ENCODE data around the gene UBQLN1. TPM values are rescaled to one million over a fixed set of nuclear protein-coding genes. Genes with fewer than 3 reads are reported as not detected.

Gene UBQLN1
- polyA plus RNA-seq, 1 of the 3 experiments (the other 2 are of a cell fraction): 60.3 TPM

- DNase-seq: no peak
- Histone ChIP-seq H3K9ac (no peak overlapping the region), H3K27me3 (ENCODE audit: insufficient read depth) (no peaks in the 10 kb centered on the region), H3K9me2 (no peaks in the 10 kb centered on the region), H3K79me2 (ENCODE audit: insufficient read depth) (no peaks in the 10 kb centered on the region), H3K36me3 (replicated peaks in 1 of 2; ENCODE audit: control insufficient read depth in 1 of 2, insufficient read depth in 2 of 2, low read length in 1 of 2) (peaks cover 3 to 9% of the 10 kb centered on the region in 2 experiments), H3K4me2 (no peak overlapping the region), H4K20me1 (ENCODE audit: insufficient read depth) (no peaks in the 10 kb centered on the region), H3K4me1 (ENCODE audit: control insufficient read depth in 1 of 2, insufficient read depth in 2 of 2, low read depth in 1 of 2, low read length in 1 of 2) (no peaks in the 10 kb centered on the region), H3K9me3 (no peaks in the 10 kb centered on the region), H2AFZ (ENCODE audit: low read depth) (no peak overlapping the region), H3F3A (replicated peaks; ENCODE audit: insufficient read depth) (no peaks in the 10 kb centered on the region), H3K27ac (ENCODE audit: low read depth in 2 of 2, low read length in 1 of 2) (no peak overlapping the region), H3K4me3 (ENCODE audit: low read depth in 2 of 2, low read length in 1 of 2) (no peak overlapping the region)
- ChIA-PET POLR2A (no interaction called here), CTCF (interaction anchor here (1.1 to 2.6 kb wide), 4 partner anchors 10 to 45 kb away, joined by 3 to 17 read pairs (median 7); no protein-coding TSS in a partner anchor)
- TF ChIP-seq FOXM1 (IDR thresholded peaks at IDR 0.05; ENCODE audit: low read depth): no peak
- no peak for TF ChIP-seq JUND (IDR thresholded peaks at IDR 0.05)
- no peak for TF ChIP-seq RFX5 (IDR thresholded peaks at IDR 0.05; ENCODE audit: low read length)
- TF ChIP-seq TCF12 (IDR thresholded peaks at IDR 0.05): no peak
- no peak for TF ChIP-seq GABPA (IDR thresholded peaks at IDR 0.05; ENCODE audit: low read depth)
- no peak for TF ChIP-seq TEAD4 (IDR thresholded peaks at IDR 0.05; ENCODE audit: borderline replicate concordance, insufficient read depth)
- no peak for TF ChIP-seq USF1 (IDR thresholded peaks at IDR 0.05; ENCODE audit: borderline replicate concordance, low read depth)
- no peak for TF ChIP-seq REST (IDR thresholded peaks at IDR 0.05; ENCODE audit: low read depth, low read length)
- TF ChIP-seq, protein P1, sequence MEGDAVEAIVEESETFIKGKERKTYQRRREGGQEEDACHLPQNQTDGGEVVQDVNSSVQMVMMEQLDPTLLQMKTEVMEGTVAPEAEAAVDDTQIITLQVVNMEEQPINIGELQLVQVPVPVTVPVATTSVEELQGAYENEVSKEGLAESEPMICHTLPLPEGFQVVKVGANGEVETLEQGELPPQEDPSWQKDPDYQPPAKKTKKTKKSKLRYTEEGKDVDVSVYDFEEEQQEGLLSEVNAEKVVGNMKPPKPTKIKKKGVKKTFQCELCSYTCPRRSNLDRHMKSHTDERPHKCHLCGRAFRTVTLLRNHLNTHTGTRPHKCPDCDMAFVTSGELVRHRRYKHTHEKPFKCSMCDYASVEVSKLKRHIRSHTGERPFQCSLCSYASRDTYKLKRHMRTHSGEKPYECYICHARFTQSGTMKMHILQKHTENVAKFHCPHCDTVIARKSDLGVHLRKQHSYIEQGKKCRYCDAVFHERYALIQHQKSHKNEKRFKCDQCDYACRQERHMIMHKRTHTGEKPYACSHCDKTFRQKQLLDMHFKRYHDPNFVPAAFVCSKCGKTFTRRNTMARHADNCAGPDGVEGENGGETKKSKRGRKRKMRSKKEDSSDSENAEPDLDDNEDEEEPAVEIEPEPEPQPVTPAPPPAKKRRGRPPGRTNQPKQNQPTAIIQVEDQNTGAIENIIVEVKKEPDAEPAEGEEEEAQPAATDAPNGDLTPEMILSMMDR (IDR thresholded peaks at IDR 0.05): no peak
- no peak for TF ChIP-seq RXRA (IDR thresholded peaks at IDR 0.05; ENCODE audit: borderline replicate concordance, low read depth)
- TF ChIP-seq, protein P2, sequence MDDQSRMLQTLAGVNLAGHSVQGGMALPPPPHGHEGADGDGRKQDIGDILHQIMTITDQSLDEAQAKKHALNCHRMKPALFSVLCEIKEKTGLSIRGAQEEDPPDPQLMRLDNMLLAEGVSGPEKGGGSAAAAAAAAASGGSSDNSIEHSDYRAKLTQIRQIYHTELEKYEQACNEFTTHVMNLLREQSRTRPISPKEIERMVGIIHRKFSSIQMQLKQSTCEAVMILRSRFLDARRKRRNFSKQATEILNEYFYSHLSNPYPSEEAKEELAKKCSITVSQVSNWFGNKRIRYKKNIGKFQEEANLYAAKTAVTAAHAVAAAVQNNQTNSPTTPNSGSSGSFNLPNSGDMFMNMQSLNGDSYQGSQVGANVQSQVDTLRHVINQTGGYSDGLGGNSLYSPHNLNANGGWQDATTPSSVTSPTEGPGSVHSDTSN (IDR thresholded peaks at IDR 0.05): no peak
- no peak for TF ChIP-seq EZH2phosphoT487 (IDR thresholded peaks at IDR 0.05; ENCODE audit: borderline replicate concordance, low read depth)
- TF ChIP-seq ZBTB33 (IDR thresholded peaks at IDR 0.05; ENCODE audit: borderline replicate concordance, low read depth): no peak
- TF ChIP-seq SIN3A (IDR thresholded peaks at IDR 0.05; ENCODE audit: borderline replicate concordance, low read depth, low read length): no peak
- TF ChIP-seq NFIC (IDR thresholded peaks at IDR 0.05; ENCODE audit: borderline replicate concordance): no peak
- TF ChIP-seq RCOR1 (IDR thresholded peaks at IDR 0.05; ENCODE audit: low read length): no peak
These were observed 70.9 kb downstream of the UBQLN1 start for GRCh38 chr9:83636813-83637212.
